Hepatocyte (in vitro differentiated cells): Measurements from ENCODE around the gene IQCN. TPM values are rescaled to one million over a fixed set of nuclear protein-coding genes. Genes with fewer than 3 reads are reported as not detected.
A peak's percentile ranks its signal among the peaks of the same experiment; 100 is the strongest.

ENCODE experiments used
- DNase-seq: peaks from one replicate; pipeline ENCODE4 v3.0.0-alpha.2; 2016; ENCODE audit warnings: low spot score
- H2AFZ ChIP-seq: fragments of 200-600 bp; sonication (generic); 2 replicates; pipeline ENCODE4 v1.6.0; 2016; ENCODE audit warnings: antibody characterized with exemption, mild to moderate bottlenecking
- H3K27ac ChIP-seq: fragments of 200-600 bp; sonication (generic); 2 replicates; pipeline ENCODE4 v1.5.1; 2016; ENCODE audit warnings: mild to moderate bottlenecking
- H3K27me3 ChIP-seq: fragments of 200-600 bp; sonication (generic); 2 replicates; pipeline ENCODE4 v1.6.1; 2016
- H3K36me3 ChIP-seq: fragments of 200-600 bp; sonication (generic); replicated peaks from 2 replicates; pipeline ENCODE4 v1.5.1; 2016; ENCODE audit warnings: low read depth; ENCODE audit not compliant: insufficient read depth
- H3K4me1 ChIP-seq: fragments of 200-600 bp; sonication (generic); 2 replicates; pipeline ENCODE4 v1.5.1; 2016; ENCODE audit warnings: mild to moderate bottlenecking, moderate library complexity; ENCODE audit not compliant: insufficient read depth
- H3K4me2 ChIP-seq: fragments of 200-600 bp; sonication (generic); 2 replicates; pipeline ENCODE4 v1.6.0; 2016
- H3K4me3 ChIP-seq: fragments of 200-600 bp; sonication (generic); 2 replicates; pipeline ENCODE4 v1.5.1; 2016; ENCODE audit warnings: mild to moderate bottlenecking
- H3K79me2 ChIP-seq: fragments of 200-600 bp; sonication (generic); 2 replicates; pipeline ENCODE4 v1.6.0; 2017; ENCODE audit warnings: mild to moderate bottlenecking
- H3K9me2 ChIP-seq: fragments of 200-600 bp; sonication (generic); replicated peaks from 2 replicates; pipeline ENCODE4 v1.6.0; 2017; ENCODE audit warnings: mild to moderate bottlenecking; ENCODE audit not compliant: insufficient read depth
- H3K9me3 ChIP-seq: fragments of 200-600 bp; sonication (generic); 2 replicates; pipeline ENCODE4 v1.5.1; 2016; ENCODE audit warnings: low read depth, mild to moderate bottlenecking
- H4K20me1 ChIP-seq: fragments of 200-600 bp; sonication (generic); 2 replicates; pipeline ENCODE4 v1.6.0; 2016; ENCODE audit warnings: mild to moderate bottlenecking; ENCODE audit not compliant: insufficient read depth, poor library complexity, severe bottlenecking
- CTCF ChIP-seq: fragments of 200-600 bp; sonication (generic); IDR thresholded peaks from 2 replicates; pipeline ENCODE4 v1.5.1; 2016; ENCODE audit warnings: antibody characterized with exemption, mild to moderate bottlenecking; ENCODE audit not compliant: poor library complexity
- EZH2 ChIP-seq: fragments of 200-600 bp; sonication (generic); IDR thresholded peaks from 2 replicates; pipeline ENCODE4 v1.6.1; 2016; ENCODE audit warnings: antibody characterized with exemption, mild to moderate bottlenecking, borderline replicate concordance
- EZH2phosphoT487 ChIP-seq: fragments of 200-600 bp; sonication (generic); IDR thresholded peaks from one replicate; pipeline ENCODE4 v1.6.1; 2018; ENCODE audit warnings: antibody characterized with exemption, mild to moderate bottlenecking, low read depth, moderate library complexity; ENCODE audit not compliant: unreplicated experiment, severe bottlenecking
- WGBS: methylation state at CpG from one replicate; pipeline ENCODE4 v1.1.6; 2016; ENCODE audit warnings: low lambda C conversion rate; ENCODE audit errors: missing lambda C conversion rate; 5-methylcytosine and 5-hydroxymethylcytosine counted together
- polyA plus RNA-seq: library from polyadenylated mRNA; unstranded; fragments of >200 nt; fragmentation: Nextera tagmentation; extraction: Ambion mirVana; gene quantifications from 2 replicates; pipeline ENCODE4 v1.2.1, GENCODE V29; 2016
- total RNA-seq: library from RNA; depleted of rRNA; stranded (reverse); fragments of >200 nt; gene quantifications from 2 replicates; pipeline ENCODE4 v1.2.3, GENCODE V29; 2014

The IQCN gene
- total and polyA plus RNA-seq, 2 experiments from 2014 or later, result 1.5 to 3.7 TPM

GRCh38 chr19:18279266-18279515 lies 4.9 kb upstream of the IQCN start:
- TF ChIP-seq EZH2, result no peak
- peak overlapping the region; percentile 100 for H3K27ac ChIP-seq
- no peaks in the 10 kb centered on the region for H3K27me3 ChIP-seq
- peaks cover 57% of the 10 kb centered on the region for H4K20me1 ChIP-seq
- H3K36me3 ChIP-seq, result no peaks in the 10 kb centered on the region
- WGBS, result 5% methylated on average over 5 of the region's 5 CpGs
- peak overlapping the region; percentile 85 for H3K4me2 ChIP-seq
- no peaks in the 10 kb centered on the region for H3K9me3 ChIP-seq
- H3K9me2 ChIP-seq, result no peaks in the 10 kb centered on the region
- peaks cover 41% of the 10 kb centered on the region for H3K4me1 ChIP-seq
- peak overlapping the region; percentile 97 for H3K4me3 ChIP-seq
- DNase-seq, result no peak
- H2AFZ ChIP-seq, result no peak overlapping the region
- H3K79me2 ChIP-seq, result peaks cover 62% of the 10 kb centered on the region

GRCh38 chr19:18278521-18279265 lies 4.4 kb upstream of the IQCN start:
- 79% methylated on average over 10 of the region's 10 CpGs for WGBS
- Histone ChIP-seq H3K36me3 (no peaks in the 10 kb centered on the region), H3K9me3 (no peaks in the 10 kb centered on the region), H3K79me2 (peaks cover 66% of the 10 kb centered on the region), H3K27ac (peak overlapping the region; percentile 100), H3K4me2 (peak overlapping the region; percentile 85), H3K4me1 (peaks cover 41% of the 10 kb centered on the region), H3K27me3 (no peaks in the 10 kb centered on the region), H3K9me2 (no peaks in the 10 kb centered on the region), H3K4me3 (peak overlapping the region; percentile 97), H2AFZ (no peak overlapping the region), H4K20me1 (peaks cover 62% of the 10 kb centered on the region)
- DNase-seq, result no peak
- TF ChIP-seq CTCF (peak; percentile 32), EZH2 (no peak)

- Histone ChIP-seq H2AFZ (no peak overlapping the region), H3K4me1 (peaks cover 31% of the 10 kb centered on the region), H4K20me1 (peaks cover 74% of the 10 kb centered on the region), H3K4me3 (no peak overlapping the region), H3K9me2 (no peaks in the 10 kb centered on the region), H3K27ac (peak overlapping the region; percentile 85), H3K79me2 (peaks cover 62% of the 10 kb centered on the region), H3K36me3 (no peaks in the 10 kb centered on the region), H3K27me3 (no peaks in the 10 kb centered on the region), H3K4me2 (peak overlapping the region; percentile 50), H3K9me3 (no peaks in the 10 kb centered on the region)
- DNase-seq, result peak; percentile 90
- WGBS, result 64% methylated on average over 13 of the region's 13 CpGs
- TF ChIP-seq EZH2phosphoT487, result no peak
- TF ChIP-seq EZH2, result no peak
- no peak for TF ChIP-seq CTCF
Measured at GRCh38 chr19:18274781-18275356, 617 bp upstream of the IQCN start.

GRCh38 chr19:18273561-18274218 lies 562 bp downstream of the IQCN start:
- Histone ChIP-seq H3K9me2 (no peaks in the 10 kb centered on the region), H3K79me2 (peaks cover 53% of the 10 kb centered on the region), H2AFZ (no peak overlapping the region), H3K4me2 (peak overlapping the region; percentile 50), H3K4me1 (peaks cover 29% of the 10 kb centered on the region), H3K27me3 (no peaks in the 10 kb centered on the region), H3K27ac (peak overlapping the region; percentile 85), H3K4me3 (no peak overlapping the region), H3K36me3 (no peaks in the 10 kb centered on the region), H3K9me3 (no peaks in the 10 kb centered on the region), H4K20me1 (peaks cover 65% of the 10 kb centered on the region)
- TF ChIP-seq CTCF (no peak), EZH2 (no peak), EZH2phosphoT487 (no peak)
- 95% methylated on average over 13 of the region's 13 CpGs for WGBS
- no peak for DNase-seq
